Fibroblast of lung (primary cell): ENCODE results near the gene RPL36AL. TPM values are rescaled to one million over a fixed set of nuclear protein-coding genes. Genes with fewer than 3 reads are reported as not detected.

Source experiments
- DNase-seq, 2 donors: peaks; one replicate each; pipeline versions ENCODE4 v3.0.0 to v3.0.0-alpha.2; 2010; ENCODE audit warnings: low read depth in 2 of 2
- H2AFZ ChIP-seq: 2 replicates; pipeline ENCODE4 v1.5.1; 2012; ENCODE audit warnings: low read length, control low read depth, inconsistent platforms
- H3K27ac ChIP-seq: 2 replicates; pipeline ENCODE4 v1.5.1; 2011; ENCODE audit warnings: low read length, control low read depth; ENCODE audit not compliant: insufficient read depth
- H3K27me3 ChIP-seq: 2 replicates; pipeline ENCODE4 v1.5.1; 2011; ENCODE audit warnings: mild to moderate bottlenecking, low read length; ENCODE audit not compliant: control insufficient read depth, insufficient read depth
- H3K36me3 ChIP-seq: 2 replicates; pipeline ENCODE4 v1.5.1; 2011; ENCODE audit warnings: low read length; ENCODE audit not compliant: control insufficient read depth, insufficient read depth
- H3K4me1 ChIP-seq: 2 replicates; pipeline ENCODE4 v1.5.1; 2011; ENCODE audit warnings: low read length; ENCODE audit not compliant: control insufficient read depth, insufficient read depth; ENCODE audit errors: extremely low read depth
- H3K4me2 ChIP-seq: 2 replicates; pipeline ENCODE4 v1.5.1; 2011; ENCODE audit warnings: low read length, control low read depth; ENCODE audit not compliant: insufficient read depth; ENCODE audit errors: extremely low read depth
- H3K4me3 ChIP-seq, 4 experiments: fragments of 200-600 bp in 1 of 4; sonication (generic) in 1 of 4; replicated peaks in 1 of 4; 2 replicates each; pipeline ENCODE4 v1.5.1; 2011 to 2016; ENCODE audit warnings: low read length in 4 of 4, low read depth in 3 of 4, mild to moderate bottlenecking in 3 of 4, control low read depth in 2 of 4, inconsistent platforms in 1 of 4, mixed read lengths in 1 of 4; ENCODE audit not compliant: insufficient read depth in 1 of 4; ENCODE audit errors: control extremely low read depth in 1 of 4
- H3K79me2 ChIP-seq: 2 replicates; pipeline ENCODE4 v1.5.1; 2012; ENCODE audit warnings: mild to moderate bottlenecking, low read length, inconsistent platforms; ENCODE audit not compliant: control insufficient read depth, insufficient read depth
- H3K9ac ChIP-seq: 2 replicates; pipeline ENCODE4 v1.5.1; 2011; ENCODE audit warnings: mild to moderate bottlenecking, low read length, control low read depth; ENCODE audit not compliant: insufficient read depth
- H3K9me3 ChIP-seq: 2 replicates; pipeline ENCODE4 v1.5.1; 2012; ENCODE audit warnings: low read depth, low read length; ENCODE audit not compliant: control insufficient read depth, insufficient read depth
- H4K20me1 ChIP-seq: 2 replicates; pipeline ENCODE4 v1.5.1; 2011; ENCODE audit warnings: low read length; ENCODE audit not compliant: control insufficient read depth, insufficient read depth; ENCODE audit errors: extremely low read depth
- CTCF ChIP-seq, 2 donors: IDR thresholded peaks in 1 of 2; conservative IDR thresholded peaks in 1 of 2; 1 replicate in 1 of 2; 2 replicates in 1 of 2; pipeline ENCODE4 v1.5.1; 2011 to 2012; ENCODE audit warnings: low read length in 2 of 2, control low read depth in 1 of 2, inconsistent platforms in 1 of 2, low read depth in 1 of 2, mild to moderate bottlenecking in 1 of 2
- EZH2 ChIP-seq: IDR thresholded peaks from 2 replicates; pipeline ENCODE4 v1.5.1; 2012; ENCODE audit warnings: low read length, control low read depth, mild to moderate bottlenecking; ENCODE audit errors: missing control alignments
- polyA plus RNA-seq, 2 donors: library from polyadenylated mRNA; depleted of rRNA in 1 of 2; stranded (reverse) in 1 of 2; unstranded in 1 of 2; fragments of >200 nt; gene quantifications; 2 replicates each; pipeline ENCODE4 v1.2.1, GENCODE V29; 2011 to 2012; ENCODE audit warnings: missing spikeins in 1 of 2
- total RNA-seq: library from RNA; depleted of rRNA; stranded (reverse); fragments of >200 nt; gene quantifications from 2 replicates; pipeline ENCODE4 v1.2.1, GENCODE V29; 2014

The RPL36AL gene
- total and polyA plus RNA-seq, 2 donors (not counting 1 experiment from before 2014, with no cell fraction given) = 281 to 383 TPM

GRCh38 chr14:49636866-49637265 lies 16.4 kb upstream of the RPL36AL start:
- H3K79me2 ChIP-seq = peaks cover 51% of the 10 kb centered on the region
- no peak overlapping the region for H3K4me3 ChIP-seq
- no peaks in the 10 kb centered on the region for H3K27me3 ChIP-seq
- no peaks in the 10 kb centered on the region for H3K9me3 ChIP-seq
- H3K4me1 ChIP-seq = peaks cover 3% of the 10 kb centered on the region
- TF ChIP-seq EZH2 (no peak), CTCF (conservative IDR thresholded peaks at IDR 0.05 in 1 of 2, IDR thresholded peaks at IDR 0.05 in 1 of 2; ENCODE audit: low read depth in 1 of 2, low read length in 2 of 2) (no peak)
- no peak overlapping the region for H2AFZ ChIP-seq
- H4K20me1 ChIP-seq = no peaks in the 10 kb centered on the region
- no peak overlapping the region for H3K9ac ChIP-seq
- no peak for DNase-seq
- no peak overlapping the region for H3K4me2 ChIP-seq
- H3K36me3 ChIP-seq = peaks cover 4% of the 10 kb centered on the region
- no peak overlapping the region for H3K27ac ChIP-seq

- H3K9ac ChIP-seq = peak within 1 kb of the TSS; percentile 91
- peaks cover 56% of the 10 kb centered on the region for H3K79me2 ChIP-seq
- peak within 1 kb of the TSS; percentile 66 to 98 (median 90) for H3K4me3 ChIP-seq
- peaks cover 2% of the 10 kb centered on the region for H3K4me1 ChIP-seq
- H4K20me1 ChIP-seq = no peaks in the 10 kb centered on the region
- TF ChIP-seq CTCF (conservative IDR thresholded peaks at IDR 0.05 in 1 of 2, IDR thresholded peaks at IDR 0.05 in 1 of 2; ENCODE audit: low read depth in 1 of 2, low read length in 2 of 2) = no peak
- no peak for TF ChIP-seq EZH2
- peak within 1 kb of the TSS; percentile 84 for H3K4me2 ChIP-seq
- peak within 1 kb of the TSS; percentile 85 for H3K27ac ChIP-seq
- peak within 1 kb of the TSS; percentile 87 for H2AFZ ChIP-seq
- H3K27me3 ChIP-seq = no peaks in the 10 kb centered on the region
- H3K36me3 ChIP-seq = peaks cover 4% of the 10 kb centered on the region
- H3K9me3 ChIP-seq = no peaks in the 10 kb centered on the region
- peak; percentile 69 to 80 for DNase-seq
Observed at GRCh38 chr14:49634547-49635334, 14.3 kb upstream of the RPL36AL start, which contains the start of gene DNAAF2. TSS of gene DNAAF2 (minus strand) at chr14:49635244. CDS start at chr14:49635149, 95 bp downstream.

GRCh38 chr14:49633640-49634546 lies 13.5 kb upstream of the RPL36AL start:
- Histone ChIP-seq H3K9ac (peak overlapping the region; percentile 91), H3K27ac (peak overlapping the region; percentile 85), H3K79me2 (peaks cover 56% of the 10 kb centered on the region), H2AFZ (peak overlapping the region; percentile 87), H3K4me2 (peak overlapping the region; percentile 79), H4K20me1 (no peaks in the 10 kb centered on the region), H3K4me1 (peaks cover 2% of the 10 kb centered on the region), H3K9me3 (no peaks in the 10 kb centered on the region), H3K36me3 (peaks cover 4% of the 10 kb centered on the region), H3K4me3 (peak overlapping the region; percentile 89 to 99 (median 94)), H3K27me3 (no peaks in the 10 kb centered on the region)
- DNase-seq = peak; percentile 95
- TF ChIP-seq CTCF (conservative IDR thresholded peaks at IDR 0.05 in 1 of 2, IDR thresholded peaks at IDR 0.05 in 1 of 2; ENCODE audit: low read depth in 1 of 2, low read length in 2 of 2) (peak; percentile 51 to 61), EZH2 (no peak)
